ENCODE data around the gene FCER1G.

Gene FCER1G

DNA sequence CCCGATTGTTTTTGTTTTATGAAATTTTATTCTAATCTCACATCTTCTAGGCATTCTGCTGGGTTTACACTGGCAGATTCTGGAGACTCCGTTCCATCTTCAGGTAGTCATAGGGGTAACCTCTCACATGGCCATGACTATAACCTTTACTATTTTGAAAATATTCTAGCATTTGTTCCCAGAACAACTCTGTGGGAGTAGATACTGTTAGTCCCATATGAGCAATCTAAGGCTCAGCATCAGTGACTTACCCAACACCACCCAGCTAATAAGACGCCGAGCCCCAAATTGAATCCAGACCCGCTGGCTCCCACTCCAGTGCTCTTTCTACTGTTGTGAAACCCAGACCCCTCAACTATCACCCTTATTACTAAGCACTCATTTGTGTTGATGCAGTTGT lies 26.1 kb upstream of the FCER1G start:
- no peak for DNase-seq

GRCh38 chr1:161190962-161191521 lies 24.1 kb upstream of the FCER1G start:
- no peak for DNase-seq

DNA sequence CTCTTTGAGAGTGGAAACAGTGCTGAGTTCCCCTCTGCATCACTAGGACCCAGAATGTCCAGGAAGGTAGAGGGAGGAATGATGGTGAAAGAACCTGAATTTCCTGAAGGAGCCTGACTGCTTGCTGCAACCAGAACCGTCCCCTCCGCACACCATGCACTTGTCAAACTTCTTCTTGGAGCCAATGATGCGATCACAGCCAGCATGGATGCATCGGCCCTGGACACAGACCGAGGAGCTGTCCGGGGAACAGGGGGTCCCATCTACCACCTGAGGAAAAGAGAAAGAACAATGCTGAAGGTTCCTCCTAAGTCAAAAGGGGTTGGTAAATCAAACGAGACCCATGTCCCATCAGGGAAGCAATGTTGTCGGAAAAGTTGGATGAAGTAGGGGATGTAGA lies 23.1 kb upstream of the FCER1G start:
- no peak for DNase-seq

DNA sequence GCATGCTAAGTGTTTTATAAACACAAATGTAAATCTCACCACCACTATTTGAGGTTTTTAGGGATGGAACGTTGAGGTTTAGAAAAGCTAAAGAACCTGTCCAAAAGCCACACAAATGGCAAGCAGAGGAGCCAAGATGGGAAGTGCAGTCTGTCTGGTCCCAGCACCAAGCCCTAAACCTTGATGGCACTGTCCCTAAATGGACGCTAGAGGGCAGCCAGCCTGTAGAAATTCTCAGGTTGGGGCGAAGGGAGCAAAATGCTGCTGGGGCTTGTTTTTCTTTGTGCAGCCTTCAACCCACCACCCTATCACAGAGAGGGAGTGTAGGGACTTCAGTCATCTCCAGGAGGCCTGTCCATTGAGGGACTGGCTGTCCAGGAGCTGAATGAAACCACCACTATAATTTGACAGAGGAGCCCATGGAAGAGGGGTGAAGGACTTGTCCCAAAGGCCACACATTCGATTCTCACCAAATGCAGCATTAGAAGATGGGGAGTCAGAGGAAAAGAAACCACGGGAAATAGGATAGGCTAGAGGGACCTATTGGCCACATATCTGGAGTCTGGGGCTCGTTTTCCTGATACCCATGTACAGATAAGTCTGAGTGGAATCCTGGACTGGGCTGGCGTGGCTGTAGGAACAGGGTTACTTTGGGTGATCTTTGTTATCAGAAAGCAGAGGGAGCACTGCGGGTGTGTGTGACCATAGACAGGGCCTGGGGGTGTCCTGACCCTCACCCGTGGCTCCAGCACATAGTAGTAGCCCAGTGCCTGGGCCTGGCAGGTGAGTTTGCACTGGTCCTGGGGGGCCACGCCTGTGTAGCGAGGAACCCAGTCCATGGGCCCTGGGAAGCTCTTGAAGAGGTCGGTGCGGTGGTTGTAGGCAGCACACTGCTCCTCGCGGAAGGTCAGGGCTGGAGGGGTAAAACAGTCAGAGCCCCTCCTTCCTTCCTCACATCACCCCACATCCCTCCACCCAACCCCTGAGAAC lies 22.3 kb upstream of the FCER1G start:
- DNase-seq = peak; percentile 17

DNA sequence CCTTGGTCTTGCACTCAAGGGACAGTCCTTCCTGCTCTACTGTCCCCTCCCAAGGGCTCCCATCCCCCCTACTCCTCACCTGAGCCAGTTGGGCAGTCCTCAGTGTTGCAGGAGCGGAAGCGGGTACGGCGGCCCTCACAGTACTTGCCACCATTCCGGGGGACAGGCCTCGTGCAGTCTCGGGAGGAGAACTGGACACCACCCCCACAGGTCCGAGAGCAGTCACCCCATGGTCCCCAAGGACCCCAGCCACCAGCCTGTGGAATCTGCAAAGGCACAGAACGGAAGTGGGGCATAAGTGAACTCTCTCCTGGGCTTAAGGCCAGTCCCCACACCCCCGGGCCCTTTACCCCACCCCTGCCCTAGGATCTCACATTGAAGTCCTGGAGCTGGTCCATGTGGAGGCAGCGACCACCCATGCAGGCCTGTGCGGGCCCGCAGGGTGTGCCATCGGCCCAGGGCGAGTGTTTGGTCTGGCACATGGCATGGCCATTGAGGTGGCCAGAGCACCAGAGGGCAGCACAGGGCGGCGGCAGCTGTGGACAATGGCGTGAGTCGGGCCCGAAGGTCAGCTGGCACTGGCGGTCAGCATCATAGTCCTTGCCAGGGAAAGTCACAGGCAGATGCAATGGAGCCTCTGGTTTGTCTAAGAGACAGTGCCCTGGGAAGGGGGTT lies 21.4 kb upstream of the FCER1G start:
- DNase-seq = no peak

DNA sequence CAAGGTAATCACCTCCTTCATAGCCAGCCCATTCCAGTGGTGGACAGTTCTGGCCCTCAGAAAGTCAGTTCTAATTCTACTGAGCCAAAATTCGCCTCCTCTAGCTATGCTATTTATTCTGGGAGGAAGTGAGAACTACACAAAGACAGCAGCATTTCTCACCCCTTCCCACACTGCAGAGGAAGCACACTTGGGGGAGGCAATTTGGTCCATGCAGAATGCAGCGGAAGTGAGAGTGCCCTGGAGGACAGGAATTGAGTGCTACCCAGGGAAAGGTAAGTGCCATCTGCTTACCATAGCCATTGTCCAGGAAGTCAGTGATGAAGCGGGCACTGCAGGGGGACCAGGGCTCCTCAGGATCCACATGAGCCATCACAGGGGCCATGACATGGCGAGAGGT lies 19.9 kb upstream of the FCER1G start:
- DNase-seq = no peak

DNA sequence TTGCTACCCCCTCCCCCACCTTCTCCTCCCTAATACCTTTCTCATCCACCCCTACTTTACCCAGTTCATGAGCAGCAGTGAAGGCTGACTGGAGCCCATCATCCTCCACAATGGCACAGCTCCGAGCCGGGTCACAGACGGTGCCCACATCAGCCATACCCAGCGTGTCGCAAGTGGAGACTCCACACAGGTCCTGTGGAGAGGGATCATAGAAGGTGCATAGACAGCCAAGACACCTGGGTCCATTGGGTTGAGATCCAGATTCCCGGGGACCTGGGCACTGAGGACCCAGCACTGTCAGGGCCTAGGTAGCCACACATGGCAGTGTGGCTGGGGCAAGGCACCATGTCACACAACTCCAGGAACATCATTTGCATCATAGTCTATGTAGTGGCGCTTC lies 19.0 kb upstream of the FCER1G start:
- no peak for DNase-seq

- no peak for DNase-seq
Measured at GRCh38 chr1:161196521-161197451, 18.3 kb upstream of the FCER1G start.

DNA sequence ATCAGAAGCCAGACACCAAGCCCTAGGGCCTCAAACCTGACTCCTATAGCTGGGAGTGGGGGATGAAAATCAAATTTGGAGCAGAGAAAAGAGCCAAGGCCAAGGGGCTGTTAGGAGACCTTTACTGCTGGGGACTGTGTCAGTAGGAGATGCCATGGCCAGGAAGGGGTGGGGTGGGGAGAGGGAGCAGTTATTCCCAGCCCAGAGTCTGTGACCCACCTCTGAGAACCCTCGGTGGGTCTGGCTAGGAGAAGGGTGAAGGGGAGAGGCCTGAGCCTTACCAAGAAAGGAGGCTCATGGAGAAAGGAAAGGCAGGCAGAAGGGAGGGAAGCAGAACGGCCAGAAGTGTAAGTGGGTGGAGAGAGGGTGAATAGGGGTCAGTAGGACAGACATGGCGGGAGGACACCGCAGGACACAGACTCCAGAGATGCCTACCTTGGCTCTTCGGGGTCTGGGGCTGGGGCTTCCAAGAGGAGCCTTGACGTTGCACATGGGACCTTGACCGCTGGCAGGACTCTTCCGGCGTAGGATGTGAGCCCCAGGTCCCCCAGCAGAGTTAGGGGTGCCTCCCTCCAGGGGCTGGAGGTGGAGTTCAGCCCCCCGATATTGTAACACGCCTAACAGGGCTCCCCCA lies 17.4 kb upstream of the FCER1G start:
- DNase-seq = no peak

- DNase-seq = no peak
Measured at GRCh38 chr1:161198194-161198896, 16.8 kb upstream of the FCER1G start.

- DNase-seq = no peak
Measured at GRCh38 chr1:161198897-161199431, 16.1 kb upstream of the FCER1G start, which contains the start of gene ADAMTS4. Gene ADAMTS4, minus strand, starts transcription at chr1:161199054. Its CDS starts 427 bp downstream, at chr1:161198627.

- no peak for DNase-seq
Measured at GRCh38 chr1:161199506-161200139, 15.5 kb upstream of the FCER1G start.

DNA sequence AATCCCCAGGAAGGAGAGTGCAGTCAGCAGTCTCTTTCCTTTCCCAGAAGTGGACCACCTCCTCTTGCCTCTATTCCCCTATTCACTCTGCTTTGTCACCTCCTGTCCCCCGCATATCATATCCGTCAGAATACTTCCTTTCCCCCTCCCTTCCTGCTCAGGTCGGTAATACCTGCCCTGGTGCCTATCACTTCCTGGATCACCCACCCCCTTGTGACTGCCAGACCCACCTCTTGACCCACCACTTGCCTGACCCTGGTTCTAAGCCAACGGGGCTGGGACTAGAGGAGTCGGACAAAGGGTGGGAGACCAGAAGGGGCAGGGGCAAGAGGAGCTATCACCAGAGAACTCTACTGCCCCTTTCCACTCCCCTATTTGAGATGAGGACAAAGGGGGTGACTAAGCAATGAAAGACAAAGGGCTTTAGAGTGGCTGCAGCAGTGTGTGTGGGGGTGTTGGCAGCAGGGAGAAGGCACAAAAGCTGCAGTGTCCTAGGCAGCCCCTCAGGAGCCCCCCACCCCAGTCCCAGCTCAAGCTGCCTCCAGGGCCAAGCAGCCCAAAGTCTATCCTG lies 14.6 kb upstream of the FCER1G start:
- no peak for DNase-seq

DNA sequence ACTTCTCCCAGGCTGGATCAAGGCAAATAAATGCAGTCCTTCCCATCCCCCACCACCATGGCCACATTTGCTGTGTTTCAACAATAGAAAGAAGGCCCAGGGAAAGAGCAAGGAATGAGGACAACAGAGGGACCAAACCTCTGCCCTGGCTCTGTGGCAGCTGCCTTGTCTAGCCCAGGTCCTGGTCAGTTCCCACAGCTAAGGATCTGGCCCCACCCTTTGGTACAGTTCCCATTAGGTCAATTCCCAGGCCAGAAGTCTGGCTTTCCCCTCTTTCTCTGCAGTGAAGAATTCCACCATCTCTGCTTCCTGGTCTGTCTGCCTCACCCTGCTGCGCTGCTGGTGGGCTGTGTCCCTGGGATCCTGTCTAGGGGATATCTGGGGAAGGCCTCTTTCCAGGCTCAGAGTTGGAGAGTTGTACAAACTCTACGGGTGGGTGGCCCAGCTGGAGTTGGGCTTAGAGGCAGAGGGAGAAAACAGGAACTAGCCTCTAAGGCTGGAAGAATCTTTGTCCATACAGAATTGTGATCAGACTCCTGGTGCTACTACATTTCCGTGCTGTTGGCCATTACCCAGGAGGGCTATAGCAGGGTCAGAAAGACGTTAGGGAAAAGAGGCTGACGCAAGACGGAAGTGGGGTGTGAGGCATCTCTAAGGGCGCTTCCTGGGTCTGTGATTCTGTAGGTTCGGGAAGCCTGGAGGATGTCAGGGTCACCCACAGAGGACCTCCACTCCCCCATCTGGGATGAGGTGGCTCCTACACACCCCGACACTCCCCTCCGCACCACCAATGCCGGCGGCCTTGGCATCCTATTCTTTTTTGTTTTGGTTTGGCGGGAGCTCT lies 13.9 kb upstream of the FCER1G start:
- no peak for DNase-seq

DNA sequence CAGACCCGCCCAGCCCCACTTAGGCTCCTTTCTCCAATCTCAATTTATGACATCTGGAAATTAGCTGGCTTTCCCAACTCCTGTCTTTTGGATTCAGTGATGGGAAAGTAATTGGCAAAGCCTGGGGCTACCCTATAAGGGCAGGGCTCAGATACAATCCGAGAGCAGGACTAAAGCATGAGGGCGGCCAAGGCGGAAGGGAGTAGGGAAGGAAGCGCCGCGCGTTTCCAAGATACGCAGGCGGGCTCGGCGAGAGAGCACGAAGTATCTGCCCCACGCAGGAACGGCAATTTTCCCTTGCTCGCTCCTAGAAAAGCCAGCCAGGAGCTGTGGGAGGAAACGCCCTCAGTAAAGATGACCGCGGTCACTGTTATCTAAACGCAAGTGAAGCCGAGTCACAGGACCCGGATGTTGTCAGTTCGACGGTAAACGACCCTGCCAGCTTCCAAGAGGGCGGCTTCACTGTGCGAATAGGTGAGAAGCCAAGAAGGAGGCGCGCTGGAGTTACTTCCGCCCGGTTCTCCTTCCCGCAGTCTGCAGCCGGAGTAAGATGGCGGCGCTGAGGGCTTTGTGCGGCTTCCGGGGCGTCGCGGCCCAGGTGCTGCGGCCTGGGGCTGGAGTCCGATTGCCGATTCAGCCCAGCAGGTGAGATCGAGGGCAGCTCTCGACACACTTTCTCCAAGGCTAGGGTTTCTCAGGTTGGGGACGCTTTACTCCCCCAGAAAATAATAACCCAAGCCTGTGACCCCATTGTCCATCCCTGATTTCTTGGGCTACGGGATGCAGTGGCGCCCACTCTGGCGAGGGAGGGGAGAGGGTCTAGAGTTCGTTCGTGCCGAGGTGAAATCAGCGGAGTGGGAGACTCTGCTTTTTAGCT lies 13.0 kb upstream of the FCER1G start, which contains the start of gene NDUFS2:
TSS of gene NDUFS2 (plus strand) at position 532 of the 877 bp plus-strand sequence. CDS start at position 551, 19 bp downstream.
- peak; percentile 98 for DNase-seq

- DNase-seq = no peak
Measured at GRCh38 chr1:161206411-161207140, 8.5 kb upstream of the FCER1G start.

DNA sequence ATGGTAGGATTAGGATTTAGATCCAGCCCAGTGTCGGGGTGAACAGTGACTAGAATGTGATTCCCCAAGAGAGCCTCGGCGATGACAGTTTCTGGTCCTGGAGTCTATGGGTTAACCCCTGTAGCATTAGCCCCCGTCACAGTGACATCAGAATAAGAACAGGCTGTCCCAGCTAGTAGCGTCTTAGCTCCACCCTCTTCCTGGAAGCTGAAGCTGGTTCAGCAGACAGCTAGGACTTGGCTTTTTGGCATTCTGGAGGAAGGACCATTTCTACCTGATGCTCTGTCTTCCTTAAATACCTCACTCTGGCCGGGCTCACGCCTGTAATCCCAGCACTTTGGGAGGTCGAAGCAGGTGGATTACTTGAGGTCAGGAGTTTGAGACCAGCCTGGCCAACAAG lies 7.9 kb upstream of the FCER1G start:
- DNase-seq = no peak

Data from NCI-H2081 treated with DMSO at 0.1 percent for 48 hours (cell line).